Measurements from ENCODE around the gene ADCY10. TPM values are rescaled to one million over a fixed set of nuclear protein-coding genes. Genes with fewer than 3 reads are reported as not detected.

Gene ADCY10
- total and polyA plus RNA-seq, 7 experiments from 2014 or later = 0.19 to 1.3 (median 0.43) TPM; not detected in 2

GRCh38 chr1:167776151-167776550 is 137.8 kb downstream of the ADCY10 start:
- intact Hi-C loops (cut with micrococcal nuclease) = no loop called here
- no peak overlapping the region for H3K4me3 ChIP-seq (ENCODE audit: low read length)
- CTCF ChIA-PET = no interaction called here
- no peaks in the 10 kb centered on the region for H3K9me3 ChIP-seq (ENCODE audit: control insufficient read depth in 2 of 3, low read length in 3 of 3)
- Mint-ChIP-seq H3K9me3 (peaks cover 0 to 21% (median 5%) of the 10 kb centered on the region in 11 donors), H3K4me3 (no peak overlapping the region), H3K27ac (peak overlapping the region in 3 of 9 donors; percentile 16 to 66 (median 62)), H3K36me3 (peaks cover 23 to 53% (median 42%) of the 10 kb centered on the region in 5 donors), H3K4me1 (peaks cover 7 to 27% (median 15%) of the 10 kb centered on the region in 7 donors), H3K27me3 (no peaks in the 10 kb centered on the region)
- POLR2A ChIA-PET = interaction anchor here (0.6 to 0.7 kb wide), 2 partner anchors 24 to 124 kb away, joined by 3 read pairs; no protein-coding TSS in a partner anchor
- H3K36me3 ChIP-seq (ENCODE audit: control insufficient read depth in 2 of 3, insufficient read depth in 3 of 3, low read length in 3 of 3) = peaks cover 0 to 3% (median 0%) of the 10 kb centered on the region in 3 experiments
- no peak overlapping the region for H3K27ac ChIP-seq (ENCODE audit: low read depth, low read length)
- H3K4me1 ChIP-seq (ENCODE audit: control insufficient read depth in 2 of 2, insufficient read depth in 2 of 2, low read length in 2 of 2) = peaks cover 0 to 8% of the 10 kb centered on the region in 2 donors
- DNase-seq = no peak
- H3K27me3 ChIP-seq (ENCODE audit: control insufficient read depth in 2 of 2, insufficient read depth in 2 of 2, low read length in 2 of 2) = no peaks in the 10 kb centered on the region
- ATAC-seq = no peak

- H3K4me3 Mint-ChIP-seq = no peak overlapping the region
- no peak overlapping the region for H3K4me3 ChIP-seq (ENCODE audit: low read length)
- no peak for ATAC-seq
- H3K36me3 Mint-ChIP-seq = peaks cover 19 to 52% (median 41%) of the 10 kb centered on the region in 5 donors
- no peak overlapping the region for H3K27ac Mint-ChIP-seq
- peaks cover 0 to 12% (median 3%) of the 10 kb centered on the region in 11 donors for H3K9me3 Mint-ChIP-seq
- no peaks in the 10 kb centered on the region for H3K27me3 Mint-ChIP-seq
- DNase-seq = no peak
- H3K4me1 Mint-ChIP-seq = peaks cover 7 to 27% (median 15%) of the 10 kb centered on the region in 7 donors
- H3K36me3 ChIP-seq (ENCODE audit: control insufficient read depth in 2 of 3, insufficient read depth in 3 of 3, low read length in 3 of 3) = peaks cover 0 to 3% (median 0%) of the 10 kb centered on the region in 3 experiments
- CTCF ChIA-PET = interaction anchor here (0.6 kb wide), 1 partner anchor 153 kb away, joined by 4 read pairs; no protein-coding TSS in a partner anchor
- peaks cover 0 to 8% of the 10 kb centered on the region in 2 donors for H3K4me1 ChIP-seq (ENCODE audit: control insufficient read depth in 2 of 2, insufficient read depth in 2 of 2, low read length in 2 of 2)
- POLR2A ChIA-PET = interaction anchor here (0.6 kb wide), 1 partner anchor 21 kb away, joined by 3 read pairs; no protein-coding TSS in a partner anchor
- no peaks in the 10 kb centered on the region for H3K9me3 ChIP-seq (ENCODE audit: control insufficient read depth in 2 of 3, low read length in 3 of 3)
- H3K27ac ChIP-seq (ENCODE audit: low read depth, low read length) = no peak overlapping the region
- H3K27me3 ChIP-seq (ENCODE audit: control insufficient read depth in 2 of 2, insufficient read depth in 2 of 2, low read length in 2 of 2) = no peaks in the 10 kb centered on the region
- intact Hi-C loops (cut with micrococcal nuclease) = no loop called here
Measured at GRCh38 chr1:167775178-167775577, 138.8 kb downstream of the ADCY10 start.

DNA sequence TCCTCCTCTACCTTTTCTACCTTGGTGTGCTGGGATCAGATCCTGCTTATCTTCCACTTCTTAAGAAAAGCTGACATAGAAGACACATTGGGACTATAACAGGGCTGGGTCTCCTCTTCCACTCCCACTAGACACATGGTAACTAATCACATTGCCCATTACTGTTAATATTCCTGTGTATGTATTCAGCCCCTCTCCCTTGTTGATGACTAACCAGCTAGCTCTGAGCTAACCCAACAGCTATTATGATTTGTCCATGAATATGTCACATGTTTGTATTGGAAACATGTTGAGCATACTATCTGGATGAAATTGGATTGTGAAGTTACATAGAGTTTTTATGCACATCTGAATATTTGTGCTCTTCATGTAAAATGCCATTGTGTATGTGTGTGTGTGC is 139.2 kb downstream of the ADCY10 start:
- DNase-seq (no peak), ATAC-seq (no peak)
- H3K4me3 ChIP-seq (ENCODE audit: low read length) = no peak overlapping the region
- POLR2A ChIA-PET = interaction anchor here (0.6 kb wide), 1 partner anchor 22 kb away, joined by 3 read pairs; no protein-coding TSS in a partner anchor
- Mint-ChIP-seq H3K36me3 (peaks cover 19 to 50% (median 41%) of the 10 kb centered on the region in 5 donors), H3K27me3 (no peaks in the 10 kb centered on the region), H3K4me3 (no peak overlapping the region), H3K9me3 (peaks cover 0 to 8% (median 0%) of the 10 kb centered on the region in 11 donors), H3K27ac (no peak overlapping the region), H3K4me1 (peaks cover 7 to 27% (median 15%) of the 10 kb centered on the region in 7 donors)
- no peaks in the 10 kb centered on the region for H3K9me3 ChIP-seq (ENCODE audit: control insufficient read depth in 2 of 3, low read length in 3 of 3)
- H3K27me3 ChIP-seq (ENCODE audit: control insufficient read depth in 2 of 2, insufficient read depth in 2 of 2, low read length in 2 of 2) = no peaks in the 10 kb centered on the region
- intact Hi-C loops (cut with micrococcal nuclease) = no loop called here
- H3K4me1 ChIP-seq (ENCODE audit: control insufficient read depth in 2 of 2, insufficient read depth in 2 of 2, low read length in 2 of 2) = peaks cover 0 to 8% of the 10 kb centered on the region in 2 donors
- peaks cover 0 to 3% (median 0%) of the 10 kb centered on the region in 3 experiments for H3K36me3 ChIP-seq (ENCODE audit: control insufficient read depth in 2 of 3, insufficient read depth in 3 of 3, low read length in 3 of 3)
- CTCF ChIA-PET = interaction anchor here (0.6 kb wide), 1 partner anchor 153 kb away, joined by 4 read pairs; no protein-coding TSS in a partner anchor
- H3K27ac ChIP-seq (ENCODE audit: low read depth, low read length) = no peak overlapping the region

- POLR2A ChIA-PET = no interaction called here
- no peak overlapping the region for H3K4me3 ChIP-seq (ENCODE audit: low read length)
Measured at GRCh38 chr1:167773516-167773915, 140.4 kb downstream of the ADCY10 start.

DNA sequence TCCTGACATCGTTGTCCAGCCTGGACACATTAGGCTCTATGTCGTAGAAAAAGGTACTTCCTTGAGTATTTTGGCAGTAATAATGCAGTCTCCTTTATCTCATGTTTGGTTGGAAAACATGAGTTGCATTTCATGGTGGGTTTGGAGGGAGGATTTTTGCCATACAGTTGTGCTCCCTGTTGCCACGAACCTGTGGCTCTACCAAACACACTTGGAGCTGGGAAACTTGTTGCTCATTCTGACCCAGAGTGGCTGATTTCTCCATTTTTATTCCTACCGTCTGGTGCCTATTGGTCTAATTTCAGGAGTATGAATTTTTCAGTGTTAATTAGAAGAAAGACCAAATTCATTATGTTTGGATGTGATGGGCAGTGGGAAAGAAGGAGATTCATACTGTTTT is 141.5 kb downstream of the ADCY10 start:
- Histone ChIP-seq H3K27me3 (ENCODE audit: control insufficient read depth in 2 of 2, insufficient read depth in 2 of 2, low read length in 2 of 2) (no peaks in the 10 kb centered on the region), H3K4me1 (ENCODE audit: control insufficient read depth in 2 of 2, insufficient read depth in 2 of 2, low read length in 2 of 2) (peaks cover 0 to 8% of the 10 kb centered on the region in 2 donors), H3K4me3 (ENCODE audit: low read length) (no peak overlapping the region), H3K9me3 (ENCODE audit: control insufficient read depth in 2 of 3, low read length in 3 of 3) (no peaks in the 10 kb centered on the region), H3K27ac (ENCODE audit: low read depth, low read length) (no peak overlapping the region), H3K36me3 (ENCODE audit: control insufficient read depth in 2 of 3, insufficient read depth in 3 of 3, low read length in 3 of 3) (peaks cover 0 to 3% (median 0%) of the 10 kb centered on the region in 3 experiments)
- Mint-ChIP-seq H3K36me3 (peaks cover 27 to 61% (median 50%) of the 10 kb centered on the region in 5 donors), H3K27me3 (no peaks in the 10 kb centered on the region), H3K27ac (no peak overlapping the region), H3K4me3 (no peak overlapping the region), H3K9me3 (no peaks in the 10 kb centered on the region), H3K4me1 (peaks cover 10 to 33% (median 14%) of the 10 kb centered on the region in 7 donors)
- intact Hi-C loops (cut with micrococcal nuclease) = no loop called here
- DNase-seq (no peak), ATAC-seq (no peak)
- POLR2A ChIA-PET = interaction anchor here (0.6 kb wide), 1 partner anchor 27 kb away, joined by 3 read pairs; no protein-coding TSS in a partner anchor
- CTCF ChIA-PET = no interaction called here

More at GRCh38 chr1:167773516-167773915, 140.4 kb downstream of the ADCY10 start:
- H3K4me1 ChIP-seq (ENCODE audit: control insufficient read depth in 2 of 2, insufficient read depth in 2 of 2, low read length in 2 of 2) = peaks cover 0 to 8% of the 10 kb centered on the region in 2 donors
- H3K27ac ChIP-seq (ENCODE audit: low read depth, low read length) = no peak overlapping the region
- peaks cover 21 to 52% (median 46%) of the 10 kb centered on the region in 5 donors for H3K36me3 Mint-ChIP-seq
- H3K27me3 Mint-ChIP-seq = no peaks in the 10 kb centered on the region
- no peaks in the 10 kb centered on the region for H3K9me3 ChIP-seq (ENCODE audit: control insufficient read depth in 2 of 3, low read length in 3 of 3)
- no peak overlapping the region for H3K27ac Mint-ChIP-seq
- peaks cover 0 to 4% (median 0%) of the 10 kb centered on the region in 11 donors for H3K9me3 Mint-ChIP-seq
- peaks cover 0 to 3% (median 0%) of the 10 kb centered on the region in 3 experiments for H3K36me3 ChIP-seq (ENCODE audit: control insufficient read depth in 2 of 3, insufficient read depth in 3 of 3, low read length in 3 of 3)
- H3K4me3 Mint-ChIP-seq = no peak overlapping the region
- CTCF ChIA-PET = interaction anchor here (0.6 kb wide), 1 partner anchor 32 kb away, joined by 4 read pairs; no protein-coding TSS in a partner anchor
- DNase-seq (no peak), ATAC-seq (no peak)
- intact Hi-C loops (cut with micrococcal nuclease) = no loop called here
- no peaks in the 10 kb centered on the region for H3K27me3 ChIP-seq (ENCODE audit: control insufficient read depth in 2 of 2, insufficient read depth in 2 of 2, low read length in 2 of 2)
- H3K4me1 Mint-ChIP-seq = peaks cover 7 to 27% (median 15%) of the 10 kb centered on the region in 7 donors

GRCh38 chr1:167770127-167770526 is 143.8 kb downstream of the ADCY10 start:
- Mint-ChIP-seq H3K27me3 (no peaks in the 10 kb centered on the region), H3K27ac (no peak overlapping the region), H3K4me1 (peaks cover 0 to 18% (median 0%) of the 10 kb centered on the region in 7 donors), H3K4me3 (no peak overlapping the region), H3K9me3 (no peaks in the 10 kb centered on the region), H3K36me3 (peaks cover 22 to 65% (median 48%) of the 10 kb centered on the region in 5 donors)
- Histone ChIP-seq H3K27me3 (ENCODE audit: control insufficient read depth in 2 of 2, insufficient read depth in 2 of 2, low read length in 2 of 2) (no peaks in the 10 kb centered on the region), H3K27ac (ENCODE audit: low read depth, low read length) (no peak overlapping the region), H3K4me1 (ENCODE audit: control insufficient read depth in 2 of 2, insufficient read depth in 2 of 2, low read length in 2 of 2) (no peaks in the 10 kb centered on the region), H3K9me3 (ENCODE audit: control insufficient read depth in 2 of 3, low read length in 3 of 3) (no peaks in the 10 kb centered on the region), H3K4me3 (ENCODE audit: low read length) (no peak overlapping the region), H3K36me3 (ENCODE audit: control insufficient read depth in 2 of 3, insufficient read depth in 3 of 3, low read length in 3 of 3) (peaks cover 0 to 3% (median 0%) of the 10 kb centered on the region in 3 experiments)
- ATAC-seq (no peak), DNase-seq (no peak)
- ChIA-PET CTCF (no interaction called here), POLR2A (no interaction called here)
- intact Hi-C loops (cut with micrococcal nuclease) = no loop called here
